ENCODE data around the gene PLAC1.

DNA sequence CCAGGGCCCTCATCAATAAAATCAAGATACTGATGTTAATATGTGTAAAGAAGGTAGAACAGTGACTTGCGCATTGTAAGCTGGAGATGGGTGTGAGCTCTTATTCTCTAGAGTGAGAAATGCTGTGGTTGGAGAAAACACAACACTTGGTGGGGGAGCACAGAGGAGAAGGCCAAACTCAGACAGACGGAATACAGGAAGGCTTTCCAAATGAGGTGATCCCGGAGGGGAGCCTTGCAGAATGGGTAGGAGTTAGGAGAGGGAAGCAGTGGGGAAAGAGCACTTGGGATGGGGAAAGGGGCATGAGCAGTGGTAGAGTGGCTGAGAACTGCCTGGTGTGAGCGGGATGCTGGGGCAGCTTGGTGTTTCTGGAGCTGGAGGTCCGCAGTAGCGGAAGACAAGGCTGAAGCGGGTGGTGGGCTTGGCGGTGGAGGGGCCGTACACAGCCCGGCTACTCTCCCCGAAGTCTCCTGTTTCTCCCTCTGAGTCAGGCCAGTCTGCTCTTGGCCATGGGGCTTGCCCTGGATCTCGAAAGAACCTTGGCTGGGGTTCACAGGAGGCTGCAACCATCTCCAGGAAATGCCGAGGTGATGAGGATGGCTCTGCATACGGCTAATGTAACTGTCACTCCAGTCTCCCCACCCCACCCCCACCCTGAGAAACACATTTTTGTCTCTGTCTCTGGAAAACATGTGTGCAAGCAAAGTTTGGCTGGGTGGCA, 11.3 kb upstream of the PLAC1 start:
- TF ChIP-seq, protein P1, sequence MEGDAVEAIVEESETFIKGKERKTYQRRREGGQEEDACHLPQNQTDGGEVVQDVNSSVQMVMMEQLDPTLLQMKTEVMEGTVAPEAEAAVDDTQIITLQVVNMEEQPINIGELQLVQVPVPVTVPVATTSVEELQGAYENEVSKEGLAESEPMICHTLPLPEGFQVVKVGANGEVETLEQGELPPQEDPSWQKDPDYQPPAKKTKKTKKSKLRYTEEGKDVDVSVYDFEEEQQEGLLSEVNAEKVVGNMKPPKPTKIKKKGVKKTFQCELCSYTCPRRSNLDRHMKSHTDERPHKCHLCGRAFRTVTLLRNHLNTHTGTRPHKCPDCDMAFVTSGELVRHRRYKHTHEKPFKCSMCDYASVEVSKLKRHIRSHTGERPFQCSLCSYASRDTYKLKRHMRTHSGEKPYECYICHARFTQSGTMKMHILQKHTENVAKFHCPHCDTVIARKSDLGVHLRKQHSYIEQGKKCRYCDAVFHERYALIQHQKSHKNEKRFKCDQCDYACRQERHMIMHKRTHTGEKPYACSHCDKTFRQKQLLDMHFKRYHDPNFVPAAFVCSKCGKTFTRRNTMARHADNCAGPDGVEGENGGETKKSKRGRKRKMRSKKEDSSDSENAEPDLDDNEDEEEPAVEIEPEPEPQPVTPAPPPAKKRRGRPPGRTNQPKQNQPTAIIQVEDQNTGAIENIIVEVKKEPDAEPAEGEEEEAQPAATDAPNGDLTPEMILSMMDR (IDR thresholded peaks at IDR 0.05) = no peak
- no peak for TF ChIP-seq POLR2A (IDR thresholded peaks at IDR 0.05)
